SK-N-SH (cell line): ENCODE results near the gene CABLES2.

Experiments
- FOXJ3 ChIP-seq: sonication (generic); formaldehyde crosslinking; IDR thresholded peaks from 2 replicates; pipeline ENCODE4 v1.5.1; 2020; ENCODE audit warnings: mild to moderate bottlenecking, missing genetic modification reagents
- JUND ChIP-seq: IDR thresholded peaks from 2 replicates; pipeline ENCODE4 v1.4.0; 2012
- NRF1 ChIP-seq: IDR thresholded peaks from 2 replicates; pipeline ENCODE4 v1.6.1; 2012; ENCODE audit warnings: low read depth, mild to moderate bottlenecking, low read length
- POLR2AphosphoS5 ChIP-seq: IDR thresholded peaks from 2 replicates; pipeline ENCODE4 v1.6.1; 2012; ENCODE audit warnings: low read depth, low read length
- TCF12 ChIP-seq: IDR thresholded peaks from 2 replicates; pipeline ENCODE4 v1.4.0; 2012
- TF ChIP-seq, protein P1 (sequence below): fragments of 200-600 bp; sonication (generic); IDR thresholded peaks from 2 replicates; pipeline ENCODE4 v1.6.1; 2017; ENCODE audit warnings: antibody characterized with exemption, mild to moderate bottlenecking, moderate library complexity

DNA sequence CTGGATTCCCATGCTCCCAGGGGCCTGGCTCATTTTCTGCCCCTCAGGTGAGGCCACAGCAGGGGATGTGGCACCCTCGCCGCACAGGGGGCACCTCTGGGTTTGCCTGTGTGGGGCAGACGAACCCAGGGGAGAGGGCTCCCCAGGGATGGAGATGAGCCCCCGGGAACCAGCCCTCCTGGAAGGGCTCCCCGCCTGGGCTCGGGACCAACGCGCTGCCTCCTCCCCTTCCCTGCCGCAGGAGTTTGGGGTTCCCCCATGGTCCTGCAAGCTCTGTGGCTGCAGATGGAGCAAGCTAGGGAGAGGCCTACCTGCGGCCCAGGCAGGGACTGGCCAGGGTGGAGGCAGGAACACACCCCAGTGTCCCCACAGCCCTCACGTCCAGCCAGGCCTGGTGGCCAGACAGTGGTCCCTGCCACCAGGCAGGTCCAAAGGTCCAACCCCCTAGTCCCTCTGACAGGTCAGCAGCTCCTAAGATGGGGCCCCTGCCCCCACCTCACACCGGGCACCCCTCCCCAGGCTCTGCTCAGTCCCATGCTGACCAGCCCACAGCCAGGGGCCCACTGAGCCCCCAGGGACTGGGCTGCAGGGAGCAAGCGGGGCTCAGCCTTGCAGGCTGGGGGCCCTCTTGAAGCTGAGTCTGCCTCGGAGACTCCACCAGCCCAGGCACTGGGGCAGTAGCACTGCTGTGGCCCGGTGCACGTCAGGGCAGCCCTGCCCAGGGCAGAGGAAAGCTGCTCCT is 53.6 kb downstream of the CABLES2 start:
- TF ChIP-seq, protein P1, sequence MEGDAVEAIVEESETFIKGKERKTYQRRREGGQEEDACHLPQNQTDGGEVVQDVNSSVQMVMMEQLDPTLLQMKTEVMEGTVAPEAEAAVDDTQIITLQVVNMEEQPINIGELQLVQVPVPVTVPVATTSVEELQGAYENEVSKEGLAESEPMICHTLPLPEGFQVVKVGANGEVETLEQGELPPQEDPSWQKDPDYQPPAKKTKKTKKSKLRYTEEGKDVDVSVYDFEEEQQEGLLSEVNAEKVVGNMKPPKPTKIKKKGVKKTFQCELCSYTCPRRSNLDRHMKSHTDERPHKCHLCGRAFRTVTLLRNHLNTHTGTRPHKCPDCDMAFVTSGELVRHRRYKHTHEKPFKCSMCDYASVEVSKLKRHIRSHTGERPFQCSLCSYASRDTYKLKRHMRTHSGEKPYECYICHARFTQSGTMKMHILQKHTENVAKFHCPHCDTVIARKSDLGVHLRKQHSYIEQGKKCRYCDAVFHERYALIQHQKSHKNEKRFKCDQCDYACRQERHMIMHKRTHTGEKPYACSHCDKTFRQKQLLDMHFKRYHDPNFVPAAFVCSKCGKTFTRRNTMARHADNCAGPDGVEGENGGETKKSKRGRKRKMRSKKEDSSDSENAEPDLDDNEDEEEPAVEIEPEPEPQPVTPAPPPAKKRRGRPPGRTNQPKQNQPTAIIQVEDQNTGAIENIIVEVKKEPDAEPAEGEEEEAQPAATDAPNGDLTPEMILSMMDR: no peak
- TF ChIP-seq JUND (no peak), FOXJ3 (no peak), TCF12 (no peak), NRF1 (no peak), POLR2AphosphoS5 (no peak)
